OCI-M2 (cell line): ENCODE measurements around the gene SMIM32.

Experiments used
- DNase-seq: peaks from one replicate; lab custom pipeline; 2025; ENCODE audit not compliant: unreplicated experiment; lab: John Stamatoyannopoulos, UW

Gene SMIM32

DNA sequence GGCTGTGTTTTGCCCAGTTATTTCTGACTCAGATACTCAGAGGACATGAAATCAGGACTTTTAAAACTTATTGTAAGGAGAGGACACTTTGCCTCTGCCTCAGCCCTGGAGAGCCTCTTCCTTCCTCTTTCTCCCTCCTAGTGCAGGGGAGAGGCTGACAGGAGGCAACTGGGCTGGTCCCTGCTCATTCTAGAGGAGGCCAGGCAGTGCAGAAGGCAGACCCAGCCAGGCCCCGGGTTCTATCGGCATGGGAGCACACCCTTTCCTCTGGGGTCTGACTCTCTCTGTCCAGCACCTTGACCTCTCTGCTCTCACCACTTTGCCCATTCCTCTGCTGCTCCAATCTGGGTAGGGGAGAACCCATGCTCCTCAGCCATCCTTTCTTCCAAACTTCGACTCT is 16.0 kb upstream of the SMIM32 start:
- no peak for DNase-seq

DNA sequence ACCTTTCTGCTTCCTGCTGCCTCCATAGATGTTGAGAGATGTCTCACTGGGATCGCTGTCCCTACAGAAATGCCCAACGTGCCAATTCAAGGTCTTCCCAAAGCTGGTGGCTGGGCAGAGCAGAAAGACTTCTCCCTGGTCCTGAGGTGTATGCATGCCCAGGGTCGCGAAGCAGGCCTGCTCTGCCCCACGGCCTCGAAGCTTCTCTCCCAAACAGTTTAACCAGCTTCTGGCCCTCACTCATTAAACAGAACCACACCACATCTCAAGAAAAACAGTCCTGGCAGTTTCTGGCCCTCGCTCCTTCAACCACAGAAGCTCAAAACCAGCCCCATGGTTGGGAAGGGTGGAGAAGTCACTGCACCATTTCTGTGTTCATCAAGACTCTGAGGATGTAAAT is 14.7 kb upstream of the SMIM32 start:
- DNase-seq: no peak

- no peak for DNase-seq
Measured at GRCh38 chr5:136206361-136206760, 13.4 kb upstream of the SMIM32 start.

- DNase-seq: no peak
Measured at GRCh38 chr5:136205941-136206340, 13.0 kb upstream of the SMIM32 start.

- DNase-seq: no peak
Measured at GRCh38 chr5:136205061-136205702, 12.2 kb upstream of the SMIM32 start.

GRCh38 chr5:136203303-136203922 is 10.5 kb upstream of the SMIM32 start:
- no peak for DNase-seq

- no peak for DNase-seq
Measured at GRCh38 chr5:136202469-136203205, 9.7 kb upstream of the SMIM32 start.

DNA sequence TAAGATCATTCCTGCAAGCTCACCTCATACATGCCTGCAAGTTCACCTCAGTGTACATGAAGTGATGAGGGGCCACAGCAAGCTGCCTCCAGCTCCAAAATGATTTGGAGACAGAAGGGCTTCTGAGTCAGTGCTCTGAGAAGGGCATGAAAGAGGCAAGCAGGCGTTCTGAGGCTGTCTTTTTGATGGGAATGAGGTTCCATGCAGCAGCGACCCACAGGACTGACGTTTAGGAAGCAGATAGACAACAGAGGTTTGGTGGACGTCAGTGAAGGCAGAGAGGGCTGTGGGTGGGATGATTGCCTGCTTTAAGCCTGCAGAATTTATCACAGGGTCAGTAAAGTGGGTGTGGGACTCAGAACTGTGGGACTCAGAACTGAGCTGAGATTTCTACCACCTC is 8.9 kb upstream of the SMIM32 start:
- DNase-seq: no peak

DNA sequence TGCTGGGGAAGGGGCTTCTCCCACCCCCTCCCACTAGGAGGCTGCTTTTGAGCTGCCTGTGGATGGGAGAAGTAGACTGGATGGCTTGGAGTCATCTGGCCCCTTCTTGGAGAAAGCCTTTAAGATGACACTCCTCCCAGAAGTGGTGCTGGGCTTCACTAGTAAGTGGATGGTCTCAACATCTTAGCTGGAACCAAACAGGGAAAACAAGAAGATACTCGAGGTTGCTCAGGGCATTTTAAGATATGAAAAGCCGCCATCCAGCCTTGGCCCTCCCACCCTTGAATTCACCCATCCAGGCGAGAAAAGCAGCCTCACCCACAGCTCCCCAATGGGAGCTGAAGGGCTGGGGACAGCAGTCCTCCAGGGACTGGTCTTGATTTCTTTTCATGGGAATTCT is 7.8 kb upstream of the SMIM32 start:
- no peak for DNase-seq

DNA sequence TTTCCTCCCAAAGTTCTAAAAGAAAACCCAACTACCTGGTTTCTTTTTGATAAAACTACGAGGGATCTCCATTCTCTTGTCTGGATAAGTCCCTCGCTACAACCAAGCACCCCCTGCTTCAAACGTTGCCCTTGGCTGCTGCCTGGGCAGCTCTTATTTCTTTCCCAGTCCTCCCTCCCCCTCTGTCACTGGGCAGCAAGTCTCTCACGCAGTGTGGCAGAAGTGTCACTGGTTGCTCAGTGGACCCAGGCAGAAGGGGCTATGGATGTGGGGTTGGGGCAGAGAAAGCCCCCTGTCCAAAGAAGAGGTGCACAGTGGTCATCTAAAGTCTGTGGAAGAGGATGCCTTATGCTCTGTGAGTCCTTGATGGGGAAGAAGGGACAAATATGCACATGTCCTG is 7.2 kb upstream of the SMIM32 start:
- DNase-seq: no peak

GRCh38 chr5:136199408-136199807 is 6.4 kb upstream of the SMIM32 start:
- no peak for DNase-seq

DNA sequence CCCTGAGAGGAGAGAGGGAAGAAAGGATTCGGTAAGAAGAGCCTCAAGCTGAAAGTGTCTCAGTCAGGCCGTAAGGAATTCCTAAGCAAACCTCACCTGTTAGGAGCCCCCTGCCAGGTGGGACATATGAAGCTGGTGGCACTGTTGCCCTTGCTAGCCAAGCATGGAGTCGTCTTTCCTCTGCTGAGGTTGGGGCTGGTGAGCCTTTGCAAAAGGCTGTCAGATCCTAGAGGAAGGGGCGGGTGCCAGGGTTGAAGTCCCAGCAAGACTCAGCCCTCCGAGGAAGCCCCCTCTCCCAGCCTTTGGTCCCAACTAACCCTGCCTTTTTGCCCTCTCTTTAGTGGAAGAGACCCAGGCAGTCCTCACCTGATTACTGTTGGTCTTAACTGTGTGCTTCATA is 5.5 kb upstream of the SMIM32 start:
- no peak for DNase-seq

DNA sequence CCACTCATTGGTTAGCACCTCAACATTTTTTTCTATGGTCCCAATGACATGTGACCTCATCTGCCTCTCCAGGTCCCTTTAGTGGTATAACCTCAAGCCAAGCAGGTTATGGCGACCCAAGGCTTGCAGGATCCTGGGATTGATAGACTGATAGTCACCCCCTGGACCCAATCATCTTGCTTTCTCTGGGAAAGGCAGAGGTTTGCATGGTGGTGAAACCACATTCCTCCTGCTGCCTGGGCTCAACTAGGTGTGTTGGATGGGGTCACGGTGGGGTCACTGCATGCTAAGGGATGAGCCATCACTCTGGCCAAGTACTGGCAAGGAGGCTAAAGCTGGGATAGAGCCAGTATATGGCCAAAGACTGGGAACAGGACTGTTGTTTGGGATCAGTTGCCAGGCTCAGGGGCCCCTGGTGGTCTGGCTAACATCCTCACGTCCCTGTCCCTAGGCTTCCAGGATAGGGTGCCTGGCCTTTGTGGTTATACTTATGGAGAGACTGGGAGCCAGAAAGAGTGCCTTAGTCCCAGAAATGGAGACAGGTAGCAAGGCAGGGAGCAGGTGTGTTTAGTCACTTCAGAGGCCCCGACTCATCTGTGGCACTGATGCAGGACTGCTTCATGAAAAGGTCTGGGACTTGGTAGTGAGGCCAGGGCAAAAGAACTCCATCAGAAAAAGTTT is 4.6 kb upstream of the SMIM32 start:
- no peak for DNase-seq

DNA sequence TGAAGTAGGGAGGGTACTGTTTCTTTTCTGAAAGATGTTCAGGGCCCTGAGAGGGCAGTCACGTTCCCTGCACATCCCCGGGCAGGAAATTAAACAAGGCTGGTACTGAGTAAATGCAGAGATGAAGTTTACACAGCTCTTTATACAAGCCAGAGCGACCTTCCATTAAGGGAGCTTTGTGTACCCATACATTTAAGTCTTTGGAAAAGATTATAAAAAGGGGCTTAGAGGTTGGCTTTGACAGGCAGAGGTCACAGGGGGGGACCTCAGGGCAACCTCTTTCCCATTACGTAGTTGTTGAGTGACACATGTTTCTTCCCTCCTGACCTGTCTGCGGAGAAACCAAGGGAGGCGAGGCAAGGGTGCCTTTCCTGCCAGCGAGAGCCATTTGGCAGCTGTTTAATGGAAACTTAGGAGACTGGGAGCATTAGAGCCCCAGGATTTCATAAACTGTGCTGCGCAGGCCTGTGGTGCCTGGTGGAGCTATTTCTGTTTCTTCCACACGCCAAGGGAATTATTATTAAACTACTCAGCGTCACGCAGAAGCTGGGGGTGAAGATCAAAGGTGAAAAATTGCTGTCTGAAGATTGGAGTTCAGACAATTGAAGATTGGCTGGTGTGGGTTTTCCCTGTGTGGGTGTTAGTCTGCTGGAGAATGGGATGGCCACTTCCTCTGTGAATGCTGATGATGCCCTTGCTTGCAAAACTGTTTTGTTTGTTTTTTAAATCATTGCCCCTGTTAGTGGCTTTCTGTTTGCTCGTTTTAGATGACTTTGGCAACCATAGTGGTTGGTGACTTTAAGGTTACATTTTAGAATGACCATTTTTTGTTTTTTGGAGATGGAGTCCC is 3.2 kb upstream of the SMIM32 start:
- DNase-seq: no peak

- DNase-seq: no peak
Measured at GRCh38 chr5:136194576-136194975, 1.6 kb upstream of the SMIM32 start.

- DNase-seq: no peak
Measured at GRCh38 chr5:136193322-136193935, 467 bp upstream of the SMIM32 start.

DNA sequence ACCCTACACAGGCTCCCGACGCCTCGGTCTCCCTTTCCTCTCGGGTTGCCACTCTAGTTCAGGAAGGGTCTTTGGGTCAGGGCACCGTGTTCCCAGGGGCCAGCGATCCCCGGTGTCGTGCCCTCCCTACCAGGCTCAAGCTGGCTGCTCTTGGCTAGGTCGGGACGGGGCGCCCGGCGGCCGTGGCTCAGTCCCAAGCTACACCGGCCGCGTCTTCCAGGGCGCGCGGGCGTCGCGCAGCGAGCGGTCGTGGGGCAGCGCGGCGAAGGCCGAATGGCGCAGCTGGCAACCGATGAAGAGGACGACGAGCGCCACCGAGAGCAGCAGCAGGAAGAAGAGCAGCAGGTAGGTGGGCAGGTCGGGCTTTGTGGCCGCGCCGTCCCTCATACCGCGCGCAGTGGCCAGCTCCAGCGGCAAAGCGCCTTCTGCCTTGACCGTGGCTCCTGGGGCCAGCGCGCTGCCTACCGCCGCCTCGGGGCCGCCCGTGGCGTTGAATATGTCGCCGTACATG is 892 bp downstream of the SMIM32 start:
- no peak for DNase-seq

GRCh38 chr5:136191304-136192014 is 1.5 kb downstream of the SMIM32 start:
- no peak for DNase-seq

GRCh38 chr5:136190904-136191303 is 2.1 kb downstream of the SMIM32 start:
- DNase-seq: no peak
